Dedifferentiated amniotic fluid mesenchymal stem cell (primary cell): ENCODE data around the gene CDKN1A.
"Not testable (repeated sequence)": the region's sequence is repeated elsewhere in the genome, so short reads cannot be mapped to it uniquely, and the experiment has no call there.

Source experiments
- DNase-seq: peaks from one replicate; pipeline ENCODE4 v3.0.0-alpha.2; 2016; ENCODE audit errors: extremely low spot score

CDKN1A gene

DNA sequence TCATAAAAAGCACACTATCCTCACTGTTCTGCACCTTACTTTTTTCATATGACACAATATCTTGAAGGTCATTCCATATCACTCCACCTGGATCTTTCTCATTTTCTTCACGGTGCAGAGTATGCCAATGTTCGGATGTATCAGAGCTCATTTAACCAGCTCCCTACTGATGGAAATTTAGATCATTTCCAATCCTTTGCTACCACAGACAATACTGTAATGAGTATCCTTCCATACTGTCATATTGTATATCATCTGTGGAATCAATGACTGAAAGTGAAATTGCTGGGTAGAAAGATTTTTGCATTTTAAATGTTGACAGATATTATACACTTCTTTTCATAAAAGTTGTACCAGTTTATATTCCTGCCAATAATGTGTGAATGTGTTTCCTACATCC, 16.9 kb downstream of the CDKN1A start:
- no peak for DNase-seq

DNA sequence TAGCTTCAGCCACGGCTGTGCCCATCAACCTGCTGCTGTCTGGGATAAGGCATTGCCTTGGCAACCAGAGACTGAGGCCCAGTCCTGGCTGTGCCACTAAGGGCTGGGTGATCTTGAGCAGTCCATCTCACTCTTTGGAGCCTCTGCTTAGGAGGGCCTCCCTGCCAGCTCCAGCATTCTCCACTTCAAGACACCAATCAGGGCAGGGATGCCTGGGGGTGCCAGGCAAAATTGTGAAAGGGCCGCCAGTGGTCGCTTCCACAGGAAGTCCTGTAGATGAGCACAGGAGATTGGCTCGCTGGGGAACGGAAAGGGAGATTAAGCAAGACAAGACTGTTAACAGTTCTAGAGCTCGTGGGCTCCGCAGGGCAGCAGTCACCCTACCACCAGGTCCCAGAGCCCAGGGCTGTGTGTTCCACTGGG, 19.0 kb downstream of the CDKN1A start, which contains the start of gene RAB44:
Gene RAB44 (plus strand): TSS at position 346 of the 423 bp plus-strand sequence. CDS start 6,410 bp downstream, outside the sequence.
- no peak for DNase-seq

DNA sequence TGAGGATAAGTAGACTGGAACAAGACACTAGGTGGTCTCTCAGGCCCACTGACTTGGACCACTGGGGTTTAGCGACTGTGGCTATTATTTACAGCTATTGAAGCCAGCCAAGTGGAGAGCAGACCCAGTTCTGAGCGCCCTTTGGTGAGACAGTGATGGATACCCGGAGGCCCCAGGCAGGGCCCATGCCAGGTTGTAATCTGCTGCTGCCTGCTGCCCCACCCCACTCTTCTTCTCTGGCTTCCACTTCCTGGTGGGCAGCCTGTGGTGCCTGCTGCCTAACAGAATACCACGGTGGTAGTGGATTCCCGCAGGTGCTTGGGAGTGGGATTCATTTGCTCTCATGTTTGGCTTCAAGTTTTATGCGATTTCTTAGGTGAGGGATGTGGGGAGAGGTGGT, 19.7 kb downstream of the CDKN1A start:
- DNase-seq, result no peak

DNA sequence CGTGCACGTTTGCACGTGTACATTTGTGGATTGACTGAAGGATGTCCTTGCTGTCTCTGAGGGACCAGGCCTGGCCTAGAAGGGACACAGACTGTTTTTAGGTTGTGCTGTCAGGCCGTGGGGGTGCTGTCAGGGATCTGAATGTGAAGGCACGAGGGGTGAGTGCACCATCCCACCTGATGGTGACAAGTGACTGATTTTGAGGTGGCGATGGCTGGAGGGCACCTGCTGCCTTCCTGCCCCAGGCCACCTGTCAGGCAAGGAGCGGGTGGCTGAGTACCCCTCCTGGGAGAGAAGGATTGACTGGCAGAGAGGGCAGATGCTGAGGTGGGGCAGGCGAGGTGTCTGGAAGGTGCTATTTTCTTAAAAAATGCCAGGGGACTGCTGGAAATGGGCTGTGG, 20.4 kb downstream of the CDKN1A start:
- no peak for DNase-seq

DNA sequence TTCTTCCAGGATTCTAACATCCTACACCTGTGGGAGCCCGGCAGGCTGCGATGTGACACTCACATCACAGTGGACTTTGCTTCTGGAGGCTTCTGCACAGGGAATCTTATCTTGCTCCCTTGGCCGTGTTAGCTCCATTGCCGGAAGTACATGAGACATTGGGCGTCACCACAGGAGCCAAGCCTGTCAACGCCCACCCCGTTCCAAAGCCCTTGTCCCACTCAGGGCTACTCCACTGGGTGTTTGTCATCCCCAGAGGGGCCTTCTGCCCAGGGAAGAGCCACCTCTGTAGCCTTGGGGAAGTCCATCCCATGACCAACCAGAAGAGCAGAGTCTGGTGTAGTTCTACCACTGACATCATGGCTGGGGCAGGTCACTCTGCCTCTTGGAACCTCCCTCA, 20.8 kb downstream of the CDKN1A start:
- DNase-seq, result no peak

DNA sequence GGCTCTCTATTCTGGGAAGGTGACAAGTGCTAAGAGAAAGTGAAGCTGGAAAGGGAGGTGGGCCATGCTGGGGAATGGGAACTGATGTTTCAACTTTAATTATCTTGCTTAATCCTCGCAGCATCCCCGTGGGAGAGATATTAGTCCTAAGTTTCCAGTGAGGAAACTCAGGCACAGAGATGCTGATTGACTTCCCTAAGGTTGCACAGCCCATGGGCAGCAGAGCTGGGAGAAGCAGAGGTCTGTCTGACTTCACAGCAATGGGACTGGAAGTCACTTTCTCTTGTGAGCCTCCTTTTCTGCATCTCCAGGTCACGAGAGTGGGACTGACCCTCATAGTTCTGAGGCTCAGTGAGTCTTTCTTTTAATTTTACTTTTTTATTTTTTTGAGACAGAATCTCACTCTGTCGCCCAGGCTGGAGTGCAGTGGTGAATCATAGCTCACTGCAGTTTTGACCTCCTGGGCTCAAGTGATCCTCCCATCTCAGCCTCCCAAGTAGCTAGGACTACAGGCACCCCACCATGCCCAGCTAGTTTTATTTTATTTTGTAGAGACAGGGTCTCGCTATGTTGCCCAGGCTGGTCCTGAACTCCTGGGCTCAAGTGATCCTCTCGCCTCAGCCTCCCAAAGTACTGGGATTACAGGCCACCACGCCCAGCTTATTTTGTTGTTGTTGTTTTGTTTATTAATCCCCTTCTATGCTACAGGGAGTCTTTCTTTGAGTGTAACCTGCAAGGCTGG, 21.7 kb downstream of the CDKN1A start:
- no peak for DNase-seq

DNA sequence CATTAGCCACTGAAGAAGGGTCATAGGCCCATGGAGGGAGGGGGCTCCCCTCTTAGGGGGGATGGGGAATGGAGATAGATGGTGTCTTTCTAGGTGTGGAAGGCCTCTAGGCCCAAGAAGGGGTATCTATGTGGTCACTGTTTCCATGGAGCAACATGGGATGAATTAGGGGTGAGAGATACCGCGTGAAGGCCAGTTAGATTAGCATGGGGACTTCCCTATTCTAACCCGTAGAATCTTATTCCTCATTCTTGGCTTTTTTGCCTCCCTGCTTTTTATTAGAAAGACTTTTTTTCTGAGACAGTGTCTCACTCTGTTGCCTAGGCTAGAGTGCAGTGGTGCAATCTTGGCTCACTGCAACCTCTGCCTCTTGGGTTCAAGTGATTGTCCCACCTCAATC, 22.3 kb downstream of the CDKN1A start:
- DNase-seq, result no peak

DNA sequence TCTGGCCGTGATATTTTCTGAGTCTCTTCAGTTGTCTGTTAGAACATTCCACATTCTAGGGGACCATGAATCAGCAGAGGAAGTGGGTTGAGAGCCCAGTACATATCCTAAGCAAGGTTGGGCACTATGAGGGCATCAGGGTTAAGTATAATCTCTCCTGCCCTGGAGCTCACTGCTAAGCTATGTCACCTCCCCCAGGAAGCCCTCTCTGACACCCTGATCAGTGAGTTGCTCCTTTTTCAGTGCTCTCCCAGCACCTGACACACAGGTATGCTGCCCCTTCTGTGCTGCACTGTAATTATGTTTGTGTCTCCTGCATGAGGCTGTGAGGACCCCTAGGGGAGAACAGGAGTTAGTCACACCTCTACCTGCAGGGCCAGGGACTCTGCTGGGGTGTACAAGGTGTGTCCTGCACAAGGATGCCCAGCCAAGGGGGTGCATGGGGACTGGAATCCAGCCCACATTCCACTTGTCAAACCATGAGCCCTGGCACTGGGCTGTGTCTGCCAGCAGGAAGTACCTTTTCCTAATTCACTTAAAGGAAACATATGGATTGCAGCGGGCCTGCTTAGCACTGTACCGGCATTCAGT, 23.0 kb downstream of the CDKN1A start:
- no peak for DNase-seq

DNA sequence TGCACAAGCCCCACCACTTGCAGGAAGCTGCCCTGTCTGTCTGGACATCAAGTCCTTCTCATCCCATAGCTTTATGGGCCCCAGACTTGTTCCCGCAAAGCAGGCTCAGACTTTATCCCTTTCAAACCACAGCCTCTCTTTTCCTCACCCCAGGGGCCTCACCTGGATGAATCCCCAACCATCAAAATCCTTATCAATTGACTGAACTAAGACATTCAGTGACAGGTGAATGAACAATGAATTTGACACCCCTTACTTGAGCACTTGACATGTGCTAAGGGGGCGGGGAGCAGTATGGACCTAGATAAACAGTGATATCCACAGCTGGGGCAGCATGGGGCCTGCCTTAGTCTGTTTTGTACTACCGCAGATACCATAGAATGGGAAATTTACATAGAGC, 24.1 kb downstream of the CDKN1A start:
- DNase-seq, result no peak

DNA sequence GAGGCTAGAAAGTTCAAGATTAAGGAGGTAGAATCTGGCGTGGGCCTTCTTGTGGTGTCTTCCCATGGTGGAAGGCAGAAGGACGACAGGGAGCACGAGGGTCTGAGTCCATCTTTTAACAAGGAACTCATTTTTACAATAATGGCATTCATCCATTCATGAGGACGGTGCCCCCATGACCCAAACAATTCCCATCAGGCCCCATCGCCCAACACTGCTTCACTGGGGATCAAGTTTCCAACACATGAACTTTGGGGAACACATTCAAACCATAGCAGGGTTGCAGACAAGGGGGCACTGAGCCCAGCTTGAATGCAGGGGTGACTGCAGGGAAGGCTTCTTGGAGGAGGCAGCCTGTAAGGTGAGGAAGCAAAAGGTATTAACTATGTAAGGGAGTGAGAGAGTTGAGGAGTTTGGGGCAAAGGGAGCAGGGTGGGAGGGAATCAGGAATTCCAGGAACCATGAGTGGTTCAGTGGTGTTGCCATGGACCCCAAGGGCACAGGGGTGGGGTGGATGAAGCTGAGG, 24.6 kb downstream of the CDKN1A start:
- DNase-seq, result no peak

DNA sequence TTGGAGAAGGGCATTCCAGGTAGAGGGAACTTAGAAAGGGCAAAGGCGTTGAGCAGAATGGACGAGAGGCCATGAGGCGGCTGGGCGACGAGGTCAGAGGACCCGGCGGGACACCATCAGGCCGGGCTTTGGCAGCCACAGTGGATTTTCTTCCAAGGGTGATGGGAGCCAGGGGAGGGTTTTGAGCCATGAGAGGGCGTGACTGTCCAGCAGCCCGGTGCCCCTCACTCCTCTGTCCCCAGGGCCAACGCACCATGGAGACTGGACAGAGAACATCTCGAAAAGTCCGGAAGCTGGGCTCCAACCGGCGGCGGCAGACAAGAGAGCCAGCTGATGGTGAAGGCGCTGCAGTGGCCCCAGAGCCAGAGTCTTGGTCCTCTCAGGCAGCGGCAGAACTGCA, 25.5 kb downstream of the CDKN1A start:
- no peak for DNase-seq

DNA sequence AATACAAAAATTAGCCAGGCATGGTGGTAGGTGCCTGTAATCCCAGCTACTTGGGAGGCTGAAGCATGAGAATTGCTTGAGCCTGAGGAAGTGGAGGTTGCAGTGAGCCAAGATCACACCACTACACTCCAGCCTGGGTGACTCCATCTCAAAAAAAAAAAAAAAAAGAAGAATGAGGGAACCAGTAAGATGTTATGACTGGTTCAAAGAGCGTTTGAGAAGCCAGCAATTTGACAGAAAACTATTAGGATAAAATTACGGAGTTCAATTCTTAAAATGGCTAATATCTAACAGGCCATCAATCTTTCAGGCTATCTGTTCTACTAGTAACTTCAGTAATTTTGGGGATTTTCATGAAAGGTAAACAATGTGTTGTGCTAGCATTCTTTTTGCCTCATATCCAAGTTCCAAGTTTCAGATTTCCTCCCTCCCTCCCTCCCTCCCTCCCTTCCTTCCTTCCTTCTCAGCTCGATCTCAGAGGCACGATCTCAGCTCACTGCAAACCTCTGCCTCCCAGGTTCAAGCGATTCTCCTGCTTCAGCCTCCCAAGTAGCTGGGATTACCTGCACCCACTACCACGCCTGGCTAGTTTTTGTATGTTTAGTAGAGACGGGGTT, 26.6 kb downstream of the CDKN1A start:
- DNase-seq, result not testable (repeated sequence)

DNA sequence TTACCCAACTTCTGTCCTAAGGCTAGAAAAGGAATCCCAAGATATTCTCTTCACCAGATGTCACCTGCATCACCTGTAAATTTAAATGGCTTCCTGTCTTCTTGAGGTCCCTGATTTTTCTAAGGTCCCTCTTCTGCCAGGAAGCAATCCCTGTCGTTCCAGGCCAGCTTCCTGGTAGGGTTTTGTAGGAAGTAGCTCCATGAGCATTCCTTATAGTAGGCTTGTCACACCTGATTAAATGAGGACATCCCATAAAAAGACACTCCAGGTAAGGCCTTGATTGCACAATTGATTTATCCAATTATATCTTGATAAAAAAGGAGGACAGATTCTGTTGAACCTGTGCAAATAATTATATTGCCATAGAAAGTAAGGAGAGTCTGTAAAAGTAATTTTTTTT, 27.8 kb downstream of the CDKN1A start:
- no peak for DNase-seq

DNA sequence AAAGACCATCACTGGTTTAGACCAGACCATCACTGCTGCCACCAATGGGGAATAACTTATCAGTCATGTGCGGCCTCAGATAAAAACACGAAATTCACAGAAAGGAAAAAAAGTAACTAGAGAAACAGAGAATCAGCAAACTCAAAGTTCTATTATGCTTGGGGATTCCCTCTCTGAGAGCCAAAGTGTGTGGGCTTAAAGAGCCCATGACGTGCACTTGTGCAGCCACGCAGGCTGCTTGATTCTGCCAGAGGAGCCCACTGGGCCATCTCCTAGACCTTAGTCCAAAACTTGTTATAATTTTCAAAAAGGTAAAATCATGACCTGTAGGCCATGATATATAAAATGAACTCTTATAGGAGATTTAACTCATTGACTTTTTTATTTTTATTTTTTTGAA, 34.3 kb downstream of the CDKN1A start:
- DNase-seq, result no peak

DNA sequence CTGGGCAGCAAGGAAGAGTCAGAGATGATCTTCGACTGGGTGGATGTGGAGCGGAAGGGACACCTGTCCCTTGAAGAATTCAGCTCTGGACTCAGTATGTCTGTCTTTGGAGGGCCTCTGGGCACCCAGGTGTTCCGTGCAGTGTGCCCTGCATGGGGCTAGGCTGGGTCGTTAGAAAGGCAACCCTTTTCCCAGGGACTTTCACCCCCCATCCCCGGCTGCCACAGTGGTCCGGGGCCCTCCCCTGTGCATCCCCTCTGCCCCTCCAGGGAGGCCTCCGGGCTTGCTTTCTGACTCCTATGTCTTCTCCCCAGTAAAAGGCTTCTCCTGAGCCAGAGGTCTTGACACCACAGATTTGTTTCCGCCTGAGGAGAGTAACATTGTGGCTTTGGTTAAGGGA, 35.3 kb downstream of the CDKN1A start:
- DNase-seq, result no peak

DNA sequence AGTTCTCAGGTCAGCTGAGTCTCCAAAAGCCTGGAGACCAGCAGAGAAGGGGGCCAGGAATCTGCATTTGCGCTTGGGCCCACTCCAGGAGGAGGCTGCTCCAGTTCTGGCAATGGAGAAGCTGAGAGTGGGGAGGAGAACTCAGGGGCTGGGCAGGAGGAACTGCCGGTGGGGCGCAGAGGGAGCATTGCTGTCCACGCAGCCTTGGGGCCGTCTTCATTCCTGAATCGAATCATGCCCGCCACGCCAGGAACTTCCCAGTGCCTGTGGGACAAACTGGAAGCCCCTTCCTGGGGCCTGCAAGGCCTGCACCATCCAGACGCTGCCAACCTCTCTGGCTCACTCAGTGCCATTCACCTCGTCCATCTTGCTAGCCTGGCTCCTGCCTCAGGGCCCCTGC, 36.0 kb downstream of the CDKN1A start:
- DNase-seq, result no peak

DNA sequence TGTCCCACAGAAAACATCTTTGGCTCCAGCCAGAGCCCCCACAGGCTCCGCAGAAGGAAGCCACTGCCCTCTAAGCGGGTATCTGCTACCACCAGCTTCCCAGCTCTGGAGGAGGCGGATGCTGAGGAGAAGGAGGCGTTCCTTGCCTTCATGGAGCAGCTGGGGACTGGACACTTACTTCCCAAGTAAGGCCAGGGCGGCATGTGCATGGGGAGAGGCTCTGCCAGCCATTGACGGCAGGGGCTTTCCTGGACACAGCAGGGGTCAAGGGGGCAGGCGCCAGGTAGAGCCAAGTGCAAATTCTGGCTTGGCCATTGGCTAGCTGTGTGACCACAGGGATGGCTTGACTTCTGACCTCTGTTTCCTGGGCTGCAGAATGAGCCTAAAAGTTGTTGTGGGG, 37.0 kb downstream of the CDKN1A start:
- no peak for DNase-seq

DNA sequence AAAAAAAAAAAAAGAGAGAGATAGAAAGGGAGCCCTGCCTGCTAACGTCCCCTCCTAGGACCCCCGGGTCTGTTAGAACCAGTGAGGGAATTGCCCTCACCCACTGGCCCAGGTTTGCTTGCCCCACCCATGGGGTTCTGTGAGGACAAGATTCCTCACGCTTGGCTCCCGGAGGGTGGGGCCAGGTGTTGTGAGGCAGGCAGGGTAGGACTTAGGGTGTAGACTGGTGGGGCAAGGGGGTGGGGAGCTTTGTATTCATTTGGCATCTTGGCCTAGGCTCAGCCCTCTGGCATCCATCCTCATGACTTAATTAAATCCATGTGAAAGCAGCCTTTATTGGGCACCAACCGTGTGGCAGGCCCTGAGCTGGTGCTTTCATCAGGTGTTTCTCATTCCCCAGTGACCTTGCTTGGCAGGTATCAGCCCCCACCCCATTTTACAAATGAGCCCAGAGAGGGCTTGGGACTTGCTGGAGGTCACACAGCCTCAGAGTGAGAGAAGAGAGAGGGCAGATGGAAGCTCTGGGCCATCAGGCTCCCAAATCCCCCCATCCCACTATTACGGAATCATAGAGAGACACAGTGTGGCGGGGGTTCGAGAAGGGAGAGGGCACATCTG, 38.1 kb downstream of the CDKN1A start:
- DNase-seq, result no peak

DNA sequence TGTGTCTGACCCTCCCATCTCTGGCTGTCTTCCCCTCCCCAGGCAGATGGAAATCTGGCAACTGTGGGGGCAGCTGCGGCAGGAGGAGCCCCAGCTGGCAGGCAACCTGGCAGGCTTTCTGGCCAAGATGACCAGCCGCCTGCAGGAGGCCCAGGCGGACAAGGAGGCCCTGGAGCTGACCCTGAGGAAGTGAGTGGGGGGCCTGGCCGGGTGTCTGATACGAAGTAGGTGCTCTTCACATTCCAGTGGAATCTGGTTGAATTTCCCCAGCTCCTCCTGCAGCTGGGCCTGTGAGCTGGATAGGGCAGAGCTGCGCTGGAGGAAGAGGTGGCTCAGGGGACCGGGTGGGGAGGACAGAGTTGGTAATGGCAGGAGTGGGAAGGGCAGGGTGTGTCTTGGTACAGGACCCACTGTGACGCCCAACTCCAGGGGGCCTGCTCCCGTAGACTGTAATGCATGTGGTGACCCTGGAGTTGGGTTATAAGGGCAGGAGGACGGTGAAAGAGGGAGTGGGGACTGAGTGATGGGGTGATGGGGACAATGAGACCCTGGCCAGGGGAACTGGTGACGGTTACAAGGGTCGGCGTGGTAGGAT, 38.8 kb downstream of the CDKN1A start:
- no peak for DNase-seq

DNA sequence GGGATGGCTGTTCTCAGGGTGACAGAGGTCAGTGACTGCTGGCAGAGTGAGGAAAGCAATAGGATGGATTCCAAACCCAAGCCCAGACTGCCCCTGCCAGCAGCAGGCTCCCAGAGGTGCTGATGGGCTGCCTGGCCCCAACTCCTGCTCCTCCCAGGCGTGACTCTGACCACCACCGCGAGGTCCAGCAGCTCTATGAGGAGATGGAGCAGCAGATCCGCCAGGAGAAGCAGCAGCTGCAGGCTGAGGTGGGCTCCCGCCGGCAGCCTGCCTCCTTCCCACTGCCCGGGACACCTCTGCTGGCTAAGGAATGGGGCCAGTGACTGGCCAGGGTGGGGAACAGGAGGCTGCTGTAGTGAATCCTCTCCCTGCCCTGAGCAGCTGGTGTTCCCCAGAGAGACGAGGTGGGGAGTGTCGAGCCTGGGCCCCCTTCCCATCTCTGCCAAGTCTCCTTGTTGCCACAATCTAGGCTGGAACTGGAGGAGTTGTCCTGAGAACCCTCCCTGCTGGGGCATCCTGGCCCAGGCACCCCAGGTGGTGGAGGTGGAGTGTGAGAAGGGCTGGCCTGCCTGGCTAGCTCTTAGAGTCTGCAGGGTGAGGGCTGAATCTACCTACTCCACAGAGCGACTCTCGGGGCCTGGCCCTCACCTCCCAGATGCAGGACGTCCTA, 39.5 kb downstream of the CDKN1A start:
- no peak for DNase-seq

DNA sequence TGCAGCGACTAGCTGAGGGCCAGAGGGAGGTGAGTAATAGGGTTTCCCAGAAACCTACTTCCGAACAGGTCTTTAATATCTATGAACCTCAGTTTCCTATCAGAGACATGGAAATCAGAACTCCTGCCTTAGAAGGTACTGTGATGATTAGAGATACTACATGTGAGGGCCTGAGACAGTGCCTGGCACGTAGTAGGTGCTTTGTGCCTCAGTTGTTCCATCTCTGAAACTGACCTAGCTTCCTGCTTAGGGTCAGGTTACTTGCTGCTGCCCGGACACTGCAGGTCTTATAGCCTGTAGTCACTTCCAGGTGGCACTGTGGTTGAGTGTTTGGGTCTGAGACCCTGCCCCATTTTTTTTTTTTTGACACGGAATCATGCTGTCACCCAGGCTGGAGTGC, 40.0 kb downstream of the CDKN1A start:
- no peak for DNase-seq

DNA sequence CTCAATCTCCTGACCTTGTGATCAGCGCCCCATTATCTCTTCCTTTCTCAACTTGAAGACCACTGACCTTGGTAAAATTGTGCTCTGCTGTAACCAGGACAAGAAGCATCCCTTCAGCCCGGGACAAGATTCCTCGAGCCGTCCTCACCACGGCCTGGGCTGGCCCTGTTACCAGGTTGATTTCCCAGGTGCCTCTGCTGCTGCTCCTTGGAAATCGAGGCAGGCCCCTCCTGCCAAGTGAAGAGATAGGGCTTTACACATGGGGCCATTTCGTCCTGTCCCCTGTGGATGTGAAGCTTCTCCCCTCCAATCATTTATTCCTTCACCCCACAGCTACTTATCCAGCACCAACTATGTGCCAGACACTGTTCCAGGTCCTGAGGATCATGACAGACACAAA, 40.6 kb downstream of the CDKN1A start:
- no peak for DNase-seq
